Measurements from ENCODE around the gene SCAPER. TPM values are rescaled to one million over a fixed set of nuclear protein-coding genes. Genes with fewer than 3 reads are reported as not detected.
A peak's percentile ranks its signal among the peaks of the same experiment; 100 is the strongest.

The SCAPER gene
- total RNA-seq, 3 donors from 2014 or later = 15.8 to 33.1 (median 33.0) TPM

DNA sequence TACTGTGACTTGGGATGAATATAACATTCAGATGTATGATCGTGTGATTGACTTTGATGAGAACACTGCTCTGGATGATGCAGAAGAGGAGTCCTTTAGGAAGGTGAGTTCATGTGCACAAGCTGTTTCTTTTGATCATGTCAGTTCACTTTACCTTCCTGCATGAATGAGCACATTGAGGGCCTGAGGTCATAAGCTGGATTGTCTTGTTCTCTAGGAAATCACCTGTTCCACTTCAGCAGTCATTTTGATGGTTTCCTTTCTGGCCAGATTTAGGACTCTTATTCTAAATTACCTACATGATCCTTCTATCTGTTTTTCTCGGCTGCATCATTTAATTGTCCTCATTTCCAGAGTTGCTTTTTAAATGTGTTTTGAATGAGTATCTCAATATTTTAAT is 30.5 kb upstream of the SCAPER start:
- intact Hi-C loops (cut with DNase I, micrococcal nuclease) = no loop called here
- Histone ChIP-seq H3K4me3 (no peak overlapping the region), H3K4me1 (ENCODE audit: low read depth) (peaks cover 11% of the 10 kb centered on the region), H3K36me3 (ENCODE audit: low read depth) (no peaks in the 10 kb centered on the region), H3K9me3 (no peaks in the 10 kb centered on the region)
- DNase-seq (no peak), ATAC-seq (no peak)
- TF ChIP-seq, protein P1, sequence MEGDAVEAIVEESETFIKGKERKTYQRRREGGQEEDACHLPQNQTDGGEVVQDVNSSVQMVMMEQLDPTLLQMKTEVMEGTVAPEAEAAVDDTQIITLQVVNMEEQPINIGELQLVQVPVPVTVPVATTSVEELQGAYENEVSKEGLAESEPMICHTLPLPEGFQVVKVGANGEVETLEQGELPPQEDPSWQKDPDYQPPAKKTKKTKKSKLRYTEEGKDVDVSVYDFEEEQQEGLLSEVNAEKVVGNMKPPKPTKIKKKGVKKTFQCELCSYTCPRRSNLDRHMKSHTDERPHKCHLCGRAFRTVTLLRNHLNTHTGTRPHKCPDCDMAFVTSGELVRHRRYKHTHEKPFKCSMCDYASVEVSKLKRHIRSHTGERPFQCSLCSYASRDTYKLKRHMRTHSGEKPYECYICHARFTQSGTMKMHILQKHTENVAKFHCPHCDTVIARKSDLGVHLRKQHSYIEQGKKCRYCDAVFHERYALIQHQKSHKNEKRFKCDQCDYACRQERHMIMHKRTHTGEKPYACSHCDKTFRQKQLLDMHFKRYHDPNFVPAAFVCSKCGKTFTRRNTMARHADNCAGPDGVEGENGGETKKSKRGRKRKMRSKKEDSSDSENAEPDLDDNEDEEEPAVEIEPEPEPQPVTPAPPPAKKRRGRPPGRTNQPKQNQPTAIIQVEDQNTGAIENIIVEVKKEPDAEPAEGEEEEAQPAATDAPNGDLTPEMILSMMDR (IDR thresholded peaks at IDR 0.05) = no peak

DNA sequence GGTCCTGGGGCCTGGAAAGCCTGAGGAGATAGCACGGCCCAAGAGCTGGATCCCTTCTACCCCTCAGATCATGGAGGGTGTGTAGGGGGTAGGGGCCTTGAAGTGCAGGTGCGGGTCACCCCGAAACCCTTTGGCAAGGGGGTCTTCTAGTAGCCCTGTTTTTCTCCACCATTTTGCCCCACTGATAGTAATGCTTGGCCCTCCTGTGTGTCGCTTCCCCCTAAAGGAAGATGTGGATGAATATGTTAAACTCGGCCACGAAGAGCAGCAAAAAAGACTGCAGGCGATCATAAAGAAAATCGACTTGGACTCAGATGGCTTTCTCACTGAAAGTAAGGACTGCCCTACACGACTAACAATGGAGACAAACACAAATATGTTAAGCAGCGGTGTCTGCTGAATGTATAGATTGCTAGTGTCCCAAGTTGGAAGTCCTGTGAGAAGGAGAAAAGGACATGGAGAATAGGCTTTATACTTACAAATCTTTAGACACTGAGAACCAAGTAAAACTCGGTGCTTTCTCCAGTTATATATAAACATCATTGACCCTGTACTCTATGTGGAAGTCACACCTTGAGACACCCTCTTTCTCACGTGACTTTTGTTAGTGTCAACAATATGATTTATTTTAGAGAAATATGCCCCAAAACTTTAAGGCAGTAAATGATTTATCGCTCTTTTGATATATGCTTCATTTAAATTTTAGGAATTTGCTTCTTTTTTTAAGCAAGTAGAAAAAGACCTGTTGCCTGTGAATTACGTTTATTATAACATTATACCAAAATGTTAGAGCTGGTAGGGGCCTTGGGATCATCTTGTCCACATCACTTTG is 27.2 kb upstream of the SCAPER start:
- Histone ChIP-seq H3K9me3 (no peaks in the 10 kb centered on the region), H3K4me3 (peak overlapping the region; percentile 73), H3K4me1 (ENCODE audit: low read depth) (peaks cover 11% of the 10 kb centered on the region), H3K36me3 (ENCODE audit: low read depth) (no peaks in the 10 kb centered on the region)
- no peak for ATAC-seq
- DNase-seq = peak in 1 of 3 donors; percentile 21
- intact Hi-C loops (cut with DNase I, micrococcal nuclease) = no loop called here
- TF ChIP-seq, protein P1 (IDR thresholded peaks at IDR 0.05) = no peak

DNA sequence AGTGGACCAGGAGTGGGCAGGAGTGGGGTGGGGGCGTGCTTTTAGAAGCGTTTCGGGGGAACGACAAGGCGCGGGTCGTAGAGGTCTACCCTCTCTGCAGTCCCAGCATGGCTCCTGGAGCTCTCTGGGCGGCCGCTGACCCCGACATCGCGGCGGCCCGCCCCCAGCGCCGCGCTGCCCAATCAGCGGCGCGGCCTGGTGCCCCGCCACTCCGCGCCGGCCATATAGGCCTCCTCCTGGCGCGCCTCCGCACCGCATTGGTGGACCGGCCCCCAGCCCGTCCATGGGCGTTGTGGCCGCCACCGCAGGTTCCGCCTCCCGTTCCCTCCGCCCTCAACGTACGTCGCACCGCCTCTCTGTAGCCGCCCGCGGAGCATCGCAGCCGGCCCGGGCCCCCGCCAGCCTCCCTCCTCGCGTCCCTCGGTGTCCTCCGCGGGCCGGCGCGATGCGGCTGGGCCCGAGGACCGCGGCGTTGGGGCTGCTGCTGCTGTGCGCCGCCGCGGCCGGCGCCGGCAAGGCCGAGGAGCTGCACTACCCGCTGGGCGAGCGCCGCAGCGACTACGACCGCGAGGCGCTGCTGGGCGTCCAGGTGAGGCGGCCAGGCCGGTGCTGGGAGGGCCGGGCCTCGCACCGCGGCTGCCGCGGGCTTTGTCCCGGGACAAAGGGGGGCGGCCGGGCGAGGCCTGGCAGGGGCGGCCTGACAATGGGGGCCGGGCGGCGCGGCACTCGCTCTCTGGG is 26.4 kb upstream of the SCAPER start, which contains the start of gene RCN2:
TSS of gene RCN2 (plus strand) at position 353 of the 738 bp plus-strand sequence. CDS start at position 446, 93 bp downstream.
- peaks cover 11% of the 10 kb centered on the region for H3K4me1 ChIP-seq (ENCODE audit: low read depth)
- intact Hi-C loops (cut with DNase I, micrococcal nuclease) = no loop called here
- peak within 1 kb of the TSS; percentile 73 for H3K4me3 ChIP-seq
- H3K9me3 ChIP-seq = no peaks in the 10 kb centered on the region
- TF ChIP-seq, protein P1 (IDR thresholded peaks at IDR 0.05) = no peak
- ATAC-seq (peak; percentile 99), DNase-seq (peak; percentile 93 to 98 (median 96))
- no peaks in the 10 kb centered on the region for H3K36me3 ChIP-seq (ENCODE audit: low read depth)

DNA sequence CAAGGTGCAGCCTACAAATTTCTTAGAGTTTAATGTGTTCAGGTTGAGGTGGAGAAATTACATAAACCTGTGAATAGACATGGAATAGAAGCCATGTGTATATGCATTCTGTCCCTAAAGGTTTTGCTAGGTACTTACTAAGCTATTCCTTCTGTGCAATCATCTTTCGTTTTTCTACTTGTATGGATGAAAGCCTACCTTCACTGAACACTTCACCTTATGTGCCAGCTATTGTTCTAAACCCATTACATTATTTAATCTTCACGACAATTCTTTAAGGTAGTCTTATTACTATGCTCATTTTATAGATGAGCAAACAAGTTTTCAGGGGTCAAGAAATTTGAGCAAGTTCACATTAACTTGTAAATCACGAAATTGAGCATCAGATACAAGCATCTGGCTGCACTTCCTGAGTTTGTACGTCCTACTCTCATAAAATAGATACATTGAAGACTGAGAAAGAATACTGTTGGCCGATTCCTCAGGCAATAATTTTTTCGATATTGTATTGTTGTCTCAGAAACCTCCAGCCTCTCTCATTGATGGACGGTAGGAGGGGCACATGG is 25.8 kb upstream of the SCAPER start:
- TF ChIP-seq, protein P1 (IDR thresholded peaks at IDR 0.05) = no peak
- no peaks in the 10 kb centered on the region for H3K36me3 ChIP-seq (ENCODE audit: low read depth)
- ATAC-seq = peak; percentile 7
- H3K4me1 ChIP-seq (ENCODE audit: low read depth) = peaks cover 11% of the 10 kb centered on the region
- DNase-seq = no peak
- peak overlapping the region; percentile 73 for H3K4me3 ChIP-seq
- no peaks in the 10 kb centered on the region for H3K9me3 ChIP-seq
- intact Hi-C loops (cut with DNase I, micrococcal nuclease) = no loop called here

DNA sequence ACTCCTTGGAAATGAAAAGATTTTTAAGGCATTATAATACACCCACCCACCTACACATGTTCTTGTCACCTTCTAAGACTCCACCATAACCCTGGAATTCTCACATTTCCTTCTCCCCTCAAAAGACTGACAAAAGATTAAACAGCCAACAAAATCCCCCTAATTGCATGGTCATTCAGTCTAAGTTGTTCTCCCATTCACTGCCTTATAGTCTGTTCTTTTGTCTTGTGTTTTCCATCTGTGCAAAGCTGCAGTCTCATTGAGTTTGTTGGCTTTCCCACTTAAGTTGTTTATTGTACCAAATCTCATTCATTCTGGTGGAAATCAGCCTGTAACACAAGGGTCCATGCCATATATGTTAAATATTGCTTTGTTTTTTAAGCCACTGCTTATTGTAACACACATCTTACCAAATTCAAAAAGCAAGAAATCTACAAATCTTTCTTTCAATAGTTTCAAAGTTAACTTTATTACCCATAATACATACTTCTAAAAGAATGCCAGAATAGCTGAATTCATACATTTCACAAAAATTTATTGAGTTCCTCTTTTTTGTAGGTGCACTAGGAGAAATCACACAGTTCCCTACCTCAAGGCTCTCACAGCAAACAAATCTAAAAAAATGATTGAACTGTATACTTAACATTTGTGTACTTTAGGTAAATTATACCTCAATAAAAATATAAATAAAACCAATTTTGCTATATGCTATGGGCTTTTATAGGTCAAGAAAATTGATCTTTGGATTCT is 24.0 kb upstream of the SCAPER start:
- no peak for DNase-seq
- intact Hi-C loops (cut with DNase I, micrococcal nuclease) = no loop called here
- peaks cover 11% of the 10 kb centered on the region for H3K4me1 ChIP-seq (ENCODE audit: low read depth)
- TF ChIP-seq, protein P1 (IDR thresholded peaks at IDR 0.05) = no peak
- ATAC-seq = no peak
- no peaks in the 10 kb centered on the region for H3K9me3 ChIP-seq
- no peaks in the 10 kb centered on the region for H3K36me3 ChIP-seq (ENCODE audit: low read depth)
- no peak overlapping the region for H3K4me3 ChIP-seq
